KG1 (cell line): Measurements from ENCODE around the gene MAST4.

Experiments used
- DNase-seq: peaks from one replicate; lab custom pipeline; 2025; lab: John Stamatoyannopoulos, UW

The MAST4 gene

GRCh38 chr5:66701244-66701643 lies 105.1 kb downstream of the MAST4 start:
- no peak for DNase-seq

GRCh38 chr5:66702426-66702825 lies 106.2 kb downstream of the MAST4 start:
- no peak for DNase-seq

GRCh38 chr5:66704790-66705425 lies 108.7 kb downstream of the MAST4 start:
- DNase-seq, result no peak

- DNase-seq, result no peak
Measured at GRCh38 chr5:66708368-66708767, 112.2 kb downstream of the MAST4 start.

GRCh38 chr5:66710557-66711088 lies 114.4 kb downstream of the MAST4 start:
- DNase-seq, result no peak

- DNase-seq, result no peak
Measured at GRCh38 chr5:66713998-66714397, 117.8 kb downstream of the MAST4 start.

GRCh38 chr5:66717455-66718373 lies 121.5 kb downstream of the MAST4 start:
- no peak for DNase-seq

- DNase-seq, result no peak
Measured at GRCh38 chr5:66718374-66719002, 122.3 kb downstream of the MAST4 start.

- no peak for DNase-seq
Measured at GRCh38 chr5:66720780-66721179, 124.6 kb downstream of the MAST4 start.

- DNase-seq, result no peak
Measured at GRCh38 chr5:66722686-66723085, 126.5 kb downstream of the MAST4 start.

GRCh38 chr5:66724349-66725139 lies 128.4 kb downstream of the MAST4 start:
- no peak for DNase-seq

- DNase-seq, result no peak
Measured at GRCh38 chr5:66727630-66728029, 131.4 kb downstream of the MAST4 start.

- DNase-seq, result no peak
Measured at GRCh38 chr5:66728049-66728448, 131.9 kb downstream of the MAST4 start.

- no peak for DNase-seq
Measured at GRCh38 chr5:66737096-66737495, 140.9 kb downstream of the MAST4 start.

GRCh38 chr5:66738136-66738535 lies 141.9 kb downstream of the MAST4 start:
- DNase-seq, result no peak

- DNase-seq, result no peak
Measured at GRCh38 chr5:66739021-66739420, 142.8 kb downstream of the MAST4 start.

GRCh38 chr5:66739951-66740350 lies 143.8 kb downstream of the MAST4 start:
- no peak for DNase-seq

GRCh38 chr5:66741394-66741793 lies 145.2 kb downstream of the MAST4 start:
- DNase-seq, result no peak

GRCh38 chr5:66742083-66742895 lies 146.1 kb downstream of the MAST4 start:
- DNase-seq, result no peak

- peak; percentile 6 for DNase-seq
Measured at GRCh38 chr5:66742896-66743247, 146.7 kb downstream of the MAST4 start.

- no peak for DNase-seq
Measured at GRCh38 chr5:66743344-66743743, 147.2 kb downstream of the MAST4 start.
